Stimulated activated CD4-positive, alpha-beta T cell treated with anti-CD3 and anti-CD28 coated beads, Interleukin-2, amount 100 ng/mL, for 48 hours (primary cell): ENCODE measurements around the gene GPS2.
"Not testable (repeated sequence)": the region's sequence is repeated elsewhere in the genome, so short reads cannot be mapped to it uniquely, and the experiment has no call there.

Experiments
- DNase-seq, 2 donors: peaks; one replicate each; pipeline ENCODE4 v3.0.0-alpha.2; 2020

GPS2 gene

DNA sequence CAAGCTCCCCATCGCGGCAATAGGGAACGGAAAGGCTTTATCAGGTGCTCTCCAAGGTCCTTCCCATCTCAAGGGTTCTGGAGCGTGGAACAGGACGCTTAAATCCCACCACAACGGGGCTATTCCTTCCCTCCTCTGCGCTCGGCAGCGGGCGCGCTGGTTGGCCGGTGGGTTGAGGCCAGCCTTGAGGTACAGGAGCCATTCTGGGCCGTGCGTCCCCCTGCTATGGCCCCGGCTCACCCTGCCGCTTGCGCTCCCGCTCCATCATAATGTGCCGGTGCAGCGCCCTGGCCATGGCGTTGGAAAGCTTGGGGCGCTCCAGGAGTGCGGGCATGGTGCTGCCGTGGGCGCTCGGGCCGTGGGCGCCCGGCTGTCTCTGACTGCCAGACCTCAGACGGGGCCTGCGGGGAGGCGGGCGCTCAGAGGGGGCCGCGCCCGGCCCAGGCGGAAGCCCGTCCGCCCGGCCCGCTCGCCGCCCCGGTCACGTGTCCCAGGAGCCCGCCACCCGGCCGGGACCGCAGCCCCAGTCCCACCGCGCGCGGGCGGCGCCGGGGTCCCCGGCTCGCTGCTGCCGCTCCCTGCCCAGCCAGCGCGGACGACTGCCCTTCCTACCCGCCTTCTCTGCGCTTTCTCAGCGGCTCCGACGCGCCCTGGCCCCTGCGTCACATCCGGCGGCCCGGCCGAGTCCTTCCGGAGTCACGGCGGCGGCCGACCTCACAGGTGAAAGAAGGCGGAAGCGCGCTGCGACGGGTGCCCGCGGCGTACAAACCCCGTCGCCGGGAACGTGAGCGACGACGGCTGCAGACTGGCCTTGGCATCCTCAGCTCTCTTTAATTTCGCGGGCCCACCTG, at the start of gene GPS2:
TSS of gene GPS2 (minus strand) at position 642 of the 851 bp plus-strand sequence. CDS start at position 334, 308 bp downstream.
- DNase-seq = peak; percentile 92 to 95

GRCh38 chr17:7363311-7363710, 48.2 kb upstream of the GPS2 start:
- DNase-seq = no peak

- DNase-seq = no peak
Observed at GRCh38 chr17:7361906-7362305, 46.7 kb upstream of the GPS2 start.

- no peak for DNase-seq
Observed at GRCh38 chr17:7357381-7357780, 42.2 kb upstream of the GPS2 start.

GRCh38 chr17:7356756-7357155, 41.6 kb upstream of the GPS2 start:
- no peak for DNase-seq

- DNase-seq = peak; percentile 85 to 91
Observed at GRCh38 chr17:7356072-7356549, 41.0 kb upstream of the GPS2 start.

- DNase-seq = no peak
Observed at GRCh38 chr17:7355573-7355972, 40.4 kb upstream of the GPS2 start.

DNA sequence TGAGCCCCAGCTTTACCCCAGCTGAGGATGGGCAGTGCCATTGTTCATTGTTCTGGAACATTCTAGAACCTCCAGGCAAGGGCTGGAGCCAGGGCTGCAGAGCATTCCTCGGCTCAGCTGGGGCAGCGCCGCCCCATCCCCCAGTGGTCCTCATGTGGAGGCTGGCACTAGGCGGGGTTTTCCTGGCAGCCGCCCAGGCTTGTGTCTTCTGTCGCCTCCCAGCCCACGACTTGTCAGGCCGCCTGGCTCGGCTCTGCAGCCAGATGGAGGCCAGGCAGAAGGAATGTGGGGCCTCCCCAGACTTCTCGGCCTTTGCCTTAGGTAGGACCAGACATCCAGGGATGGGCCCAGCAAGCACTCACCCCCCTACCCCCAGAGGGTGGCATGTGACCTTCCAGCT, 39.9 kb upstream of the GPS2 start, which contains the start of gene TMEM95:
TSS of gene TMEM95 (plus strand) at position 104 of the 400 bp plus-strand sequence. CDS start at position 153, 49 bp downstream.
- no peak for DNase-seq

DNA sequence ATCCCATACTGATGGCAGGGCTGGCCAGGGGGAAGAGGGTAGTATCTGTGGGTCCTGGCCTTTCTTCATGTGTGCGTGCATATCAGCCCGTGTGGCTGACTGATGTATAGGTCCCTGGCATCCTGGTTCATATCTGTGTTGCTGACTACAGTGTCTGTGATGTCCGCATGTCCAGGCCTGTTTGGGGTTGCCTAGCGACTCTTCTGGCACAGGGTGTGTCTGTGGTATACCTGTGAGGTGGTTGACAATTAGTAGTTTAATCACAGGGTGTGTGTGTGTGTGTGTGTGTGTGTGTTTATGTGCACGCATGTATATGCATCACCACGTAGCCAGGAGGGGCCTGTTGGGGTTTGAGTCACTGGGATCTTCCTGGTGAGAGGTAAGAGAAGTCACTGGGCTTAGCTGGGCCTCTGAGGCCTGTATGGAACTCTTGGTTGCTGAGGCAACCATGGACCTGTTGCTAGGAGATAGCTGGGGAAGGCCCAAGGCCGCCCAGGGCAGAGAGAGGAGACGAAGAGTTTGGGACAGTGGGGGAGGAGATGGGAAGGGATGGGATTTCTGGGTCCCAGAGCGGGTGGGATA, 39.2 kb upstream of the GPS2 start:
- DNase-seq = no peak

DNA sequence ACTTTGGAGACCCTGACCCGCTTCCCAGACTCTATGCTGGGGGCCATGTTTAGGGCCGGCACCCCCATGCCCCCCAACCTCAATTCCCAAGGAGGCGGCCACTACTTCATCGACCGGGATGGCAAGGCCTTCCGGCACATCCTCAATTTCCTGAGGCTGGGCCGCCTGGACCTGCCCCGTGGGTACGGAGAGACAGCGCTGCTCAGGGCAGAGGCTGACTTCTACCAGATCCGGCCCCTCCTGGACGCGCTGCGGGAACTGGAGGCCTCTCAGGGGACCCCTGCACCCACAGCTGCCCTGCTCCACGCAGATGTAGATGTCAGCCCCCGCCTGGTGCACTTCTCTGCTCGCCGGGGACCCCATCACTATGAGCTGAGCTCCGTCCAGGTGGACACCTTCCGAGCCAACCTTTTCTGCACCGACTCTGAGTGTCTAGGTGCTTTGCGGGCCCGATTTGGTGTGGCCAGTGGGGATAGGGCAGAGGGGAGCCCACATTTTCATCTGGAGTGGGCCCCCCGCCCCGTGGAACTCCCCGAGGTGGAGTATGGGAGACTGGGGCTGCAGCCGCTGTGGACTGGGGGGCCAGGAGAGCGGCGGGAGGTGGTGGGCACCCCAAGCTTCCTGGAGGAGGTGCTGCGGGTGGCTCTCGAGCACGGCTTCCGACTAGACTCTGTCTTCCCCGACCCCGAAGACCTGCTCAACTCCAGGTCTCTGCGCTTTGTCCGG, 37.9 kb upstream of the GPS2 start:
- DNase-seq = no peak

GRCh38 chr17:7352503-7352889, 37.3 kb upstream of the GPS2 start:
- DNase-seq = no peak

- DNase-seq = peak; percentile 64 to 71
Observed at GRCh38 chr17:7351665-7352502, 36.7 kb upstream of the GPS2 start, which contains the start of gene KCTD11. KCTD11 (plus strand) TSS chr17:7352162.

DNA sequence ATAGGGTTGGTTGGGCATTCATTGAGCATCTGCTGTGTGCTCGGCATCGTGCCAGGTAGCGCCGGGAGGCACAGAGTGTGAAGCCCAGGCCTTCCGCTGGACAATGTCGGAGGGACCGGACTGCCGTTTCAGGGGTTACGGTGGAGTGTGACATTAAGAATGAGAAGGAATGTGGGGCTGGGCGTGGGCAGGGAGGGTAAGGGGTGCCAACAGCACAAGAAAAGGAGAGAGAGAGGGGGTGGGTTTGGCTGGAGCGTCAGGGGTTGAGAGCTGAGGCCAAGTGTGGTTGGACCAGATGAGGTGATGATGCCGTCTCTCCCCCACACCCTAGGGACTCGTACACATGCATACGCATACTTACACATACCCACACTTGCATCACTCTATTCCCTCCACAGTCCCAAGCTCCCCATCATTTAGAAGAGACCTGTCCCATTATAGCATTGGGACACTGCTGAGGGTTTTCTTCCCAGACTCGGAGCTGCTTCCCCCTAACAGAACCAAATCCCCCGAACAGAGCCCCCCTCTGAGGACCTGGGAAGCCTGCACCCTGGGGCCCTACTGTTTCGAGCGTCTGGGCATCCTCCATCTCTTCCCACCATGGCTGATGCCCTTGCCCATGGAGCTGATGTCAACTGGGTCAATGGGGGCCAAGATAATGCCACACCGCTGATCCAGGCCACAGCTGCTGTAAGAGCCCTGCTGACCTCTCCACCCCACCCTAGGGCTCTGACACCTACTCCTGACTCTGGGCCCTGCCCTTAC, 33.5 kb upstream of the GPS2 start:
- DNase-seq = no peak

- no peak for DNase-seq
Observed at GRCh38 chr17:7347630-7348477, 32.7 kb upstream of the GPS2 start.

DNA sequence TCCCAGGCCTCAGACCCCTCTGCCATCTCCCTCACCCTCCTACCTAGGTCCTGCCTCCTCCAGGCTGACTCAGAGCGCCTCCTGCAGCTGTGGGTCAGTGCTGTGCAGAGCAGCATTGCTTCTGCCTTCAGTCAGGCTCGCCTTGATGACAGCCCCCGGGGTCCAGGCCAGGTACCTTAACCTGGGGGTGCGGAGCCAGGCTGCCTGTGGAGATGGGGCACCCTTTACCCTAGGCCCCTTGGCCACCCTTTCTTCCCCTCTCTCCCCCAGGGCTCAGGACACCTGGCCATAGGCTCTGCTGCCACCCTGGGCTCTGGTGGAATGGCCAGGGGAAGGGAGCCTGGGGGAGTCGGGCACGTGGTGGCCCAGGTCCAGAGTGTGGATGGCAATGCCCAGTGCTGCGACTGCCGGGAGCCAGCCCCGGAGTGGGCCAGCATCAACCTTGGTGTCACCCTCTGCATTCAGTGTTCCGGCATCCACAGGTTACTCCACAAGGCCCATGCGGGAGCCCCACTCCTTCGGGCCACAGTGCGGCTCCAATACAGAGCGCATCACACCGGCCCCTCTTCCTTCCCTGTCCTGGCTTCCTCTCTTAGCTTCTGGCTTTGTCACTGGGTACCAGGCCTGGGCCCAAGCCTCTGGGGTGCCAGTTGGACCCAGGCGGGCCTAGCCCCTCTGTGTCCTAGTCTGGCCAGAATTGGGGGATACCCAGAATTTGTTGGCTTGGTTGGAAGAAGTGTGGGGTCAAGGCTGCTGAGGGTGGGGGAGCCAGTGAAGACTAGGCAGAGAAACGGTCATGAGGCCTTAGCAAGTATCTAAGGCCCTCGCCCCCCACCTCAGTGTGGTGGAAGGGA, 31.8 kb upstream of the GPS2 start:
- DNase-seq = no peak

DNA sequence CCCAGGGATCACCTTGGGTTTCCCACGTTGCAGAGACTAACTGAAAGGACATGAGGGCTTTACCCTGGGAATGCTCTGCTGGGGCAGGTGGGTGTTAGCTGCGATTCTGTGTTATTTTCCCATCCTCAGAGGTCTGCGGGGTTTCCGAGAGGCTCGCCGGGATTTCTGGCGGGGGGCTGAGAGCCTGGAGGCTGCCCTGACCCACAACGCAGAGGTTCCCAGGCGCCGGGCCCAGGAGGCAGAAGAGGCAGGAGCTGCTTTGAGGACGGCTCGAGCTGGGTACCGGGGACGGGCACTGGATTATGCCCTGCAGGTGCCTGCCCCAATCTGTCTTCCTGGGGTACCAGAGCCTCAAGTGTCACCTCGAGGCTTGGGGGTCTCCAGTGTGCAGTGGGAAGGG, 28.1 kb upstream of the GPS2 start:
- no peak for DNase-seq

GRCh38 chr17:7341842-7342241, 26.7 kb upstream of the GPS2 start:
- DNase-seq = no peak

- no peak for DNase-seq
Observed at GRCh38 chr17:7340179-7340578, 25.0 kb upstream of the GPS2 start.

- not testable (repeated sequence) for DNase-seq
Observed at GRCh38 chr17:7337600-7337999, 22.4 kb upstream of the GPS2 start.
